CD4-positive, alpha-beta T cell treated with Interleukin-17A for 1 hour (primary cell): ENCODE measurements around the gene HSH2D.
"Not testable (repeated sequence)": the region's sequence is repeated elsewhere in the genome, so short reads cannot be mapped to it uniquely, and the experiment has no call there.

Experiments used
- DNase-seq: peaks from one replicate; pipeline ENCODE4 v3.0.0-alpha.2; 2020

HSH2D gene

DNA sequence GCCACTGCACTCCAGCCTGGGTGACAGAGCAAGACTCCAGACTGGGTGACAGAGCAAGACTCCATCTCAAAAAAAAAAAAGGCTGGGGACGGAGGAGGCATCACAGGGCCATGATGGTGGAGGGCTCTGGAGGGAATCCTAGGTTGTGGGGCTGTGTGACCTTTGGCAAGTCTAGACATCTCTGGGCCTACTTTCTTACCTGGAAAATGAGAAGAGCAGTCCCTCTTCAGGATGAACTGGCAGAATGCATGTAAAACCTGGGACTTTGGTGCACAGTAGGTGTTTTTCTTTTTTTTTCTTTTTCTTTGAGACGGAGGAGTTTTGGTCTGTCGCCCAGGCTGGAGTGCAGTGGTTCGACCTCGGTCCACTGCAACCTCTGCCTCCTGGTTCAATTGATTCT, 16.2 kb downstream of the HSH2D start:
- DNase-seq: no peak

DNA sequence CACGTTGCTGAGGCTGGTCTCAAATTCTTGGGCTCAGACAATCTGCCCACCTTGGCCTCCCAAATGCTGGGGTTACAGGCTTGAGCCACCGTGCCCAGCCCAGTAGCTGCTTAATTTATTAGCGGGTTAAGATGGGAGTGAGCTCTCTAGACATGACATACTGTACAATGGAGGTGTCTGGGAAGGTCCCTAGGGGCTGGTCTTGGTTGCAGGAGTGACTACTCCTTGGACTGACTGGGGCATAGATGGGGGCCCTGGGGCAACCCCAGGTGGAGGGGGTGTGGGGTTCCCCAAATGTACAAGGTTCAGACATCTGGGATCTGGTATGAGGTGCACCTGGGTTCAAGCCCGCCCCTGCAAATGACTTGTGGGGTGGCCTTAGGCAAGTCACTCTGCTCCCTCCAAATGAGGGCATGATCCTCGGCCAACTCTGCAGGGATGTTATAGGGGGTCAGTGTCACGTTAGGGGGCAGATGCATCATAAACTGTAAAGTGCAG, 17.0 kb downstream of the HSH2D start:
- no peak for DNase-seq

DNA sequence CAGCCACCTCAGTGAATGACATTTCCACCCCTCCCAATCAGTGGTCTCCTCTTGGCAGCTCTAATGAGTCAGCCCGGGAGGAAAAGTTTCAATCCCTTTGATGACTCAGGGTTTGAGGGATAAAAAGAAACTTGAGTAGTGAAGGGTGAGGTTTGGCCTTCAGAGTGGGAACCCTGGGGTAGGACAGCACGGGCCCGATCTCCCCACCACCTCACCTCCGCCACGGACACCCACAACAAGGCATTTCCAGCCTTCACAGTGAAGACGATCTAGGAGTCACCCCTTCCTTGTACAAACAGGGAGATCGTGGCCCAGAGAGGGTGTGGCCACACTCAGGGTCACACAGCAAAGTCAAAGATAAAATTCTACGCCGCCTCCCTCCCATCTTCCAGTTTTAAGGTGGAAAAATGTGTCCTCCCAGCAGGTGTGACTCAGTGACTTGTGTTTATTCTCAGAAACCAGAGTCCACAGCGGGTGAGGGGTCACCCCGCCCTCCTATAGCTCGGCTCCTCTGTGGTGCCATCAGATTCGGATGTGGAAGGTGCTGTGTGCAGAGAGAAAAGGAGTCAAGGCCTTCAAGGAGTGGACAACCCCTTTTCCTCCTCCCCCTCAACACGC, 17.6 kb downstream of the HSH2D start:
- no peak for DNase-seq

DNA sequence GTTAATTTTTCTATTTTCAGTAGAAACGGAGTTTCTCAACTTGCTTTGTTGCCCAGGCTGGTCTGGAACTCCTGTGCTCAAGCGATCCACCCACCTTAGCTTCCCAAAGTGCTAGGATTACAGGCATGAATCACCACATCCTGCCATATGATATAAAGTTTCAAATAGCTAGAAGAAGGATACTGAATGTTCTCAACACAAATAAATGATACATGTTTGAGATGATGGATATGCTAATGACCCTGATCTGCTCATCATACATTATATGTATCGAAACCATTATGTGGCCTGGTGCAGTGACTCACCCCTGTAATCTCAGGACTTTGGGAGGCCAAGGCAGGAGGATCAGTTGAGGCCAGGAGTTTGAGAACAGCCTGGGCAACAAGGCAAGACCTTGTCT, 18.4 kb downstream of the HSH2D start:
- no peak for DNase-seq

DNA sequence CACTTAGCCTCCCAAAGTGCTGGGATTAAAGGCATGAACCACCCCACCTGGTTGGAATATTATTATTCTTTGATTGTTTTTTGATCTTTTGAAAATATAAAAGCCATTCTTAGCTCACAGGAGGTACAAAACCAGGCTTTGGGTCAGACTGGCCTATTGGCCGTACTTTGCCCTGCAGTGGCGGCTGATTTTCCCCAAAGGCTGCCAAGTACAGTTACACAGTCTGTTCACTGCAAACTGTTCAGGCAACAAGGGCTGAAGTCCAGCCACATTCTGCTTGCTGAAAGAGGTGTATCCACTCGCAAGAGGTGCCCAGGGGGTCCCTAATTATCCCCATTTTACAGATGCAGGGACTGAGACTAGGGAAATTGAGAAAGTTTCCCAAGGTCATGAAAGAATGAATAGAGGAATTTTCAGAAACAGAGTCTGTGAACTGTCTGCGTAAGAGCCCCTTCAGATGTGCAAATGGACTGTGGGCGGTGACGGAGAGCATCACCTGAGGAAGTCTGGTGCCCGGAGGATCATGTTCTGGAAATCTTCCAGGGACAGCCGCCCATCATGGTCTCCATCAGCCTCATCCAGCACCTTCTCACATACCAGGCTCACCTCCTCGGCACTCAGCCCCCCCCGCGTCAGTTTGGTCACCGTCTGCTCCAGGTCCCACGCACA, 20.9 kb downstream of the HSH2D start:
- no peak for DNase-seq

GRCh38 chr19:16166417-16166816, 22.9 kb downstream of the HSH2D start:
- DNase-seq: no peak

- no peak for DNase-seq
These were observed 23.6 kb downstream of the HSH2D start for GRCh38 chr19:16167055-16167454.

- DNase-seq: peak; percentile 33
These were observed 25.1 kb downstream of the HSH2D start for GRCh38 chr19:16168465-16169081.

GRCh38 chr19:16170134-16170533, 26.6 kb downstream of the HSH2D start:
- no peak for DNase-seq

GRCh38 chr19:16175954-16176353, 32.5 kb downstream of the HSH2D start:
- no peak for DNase-seq

DNA sequence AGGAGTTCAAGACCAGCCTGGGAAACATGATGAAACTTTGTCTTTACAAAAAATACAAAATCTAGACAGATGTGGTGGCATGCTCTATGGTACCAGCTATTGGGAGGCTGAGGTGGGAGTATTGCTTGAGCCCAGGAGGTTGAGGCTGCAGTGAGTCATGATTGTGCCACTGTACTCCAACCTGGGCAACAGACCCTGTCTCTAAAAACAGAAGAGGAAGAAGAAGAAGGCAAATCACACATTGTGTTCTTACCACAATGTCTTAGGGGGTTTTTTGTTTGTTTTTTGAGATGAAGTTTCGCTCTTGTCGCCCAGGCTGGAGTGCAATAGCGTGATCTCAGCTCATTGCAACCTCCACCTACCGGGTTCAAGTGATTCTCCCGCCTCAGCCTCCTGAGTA, 35.4 kb downstream of the HSH2D start:
- DNase-seq: not testable (repeated sequence)

GRCh38 chr19:16180611-16181010, 37.1 kb downstream of the HSH2D start:
- no peak for DNase-seq

GRCh38 chr19:16184665-16185122, 41.2 kb downstream of the HSH2D start:
- no peak for DNase-seq

- DNase-seq: peak; percentile 100
These were observed 41.8 kb downstream of the HSH2D start, which contains the start of gene FAM32A for GRCh38 chr19:16185123-16185767. Gene FAM32A (plus strand): TSS chr19:16185410. CDS start chr19:16185443, 33 bp downstream.

DNA sequence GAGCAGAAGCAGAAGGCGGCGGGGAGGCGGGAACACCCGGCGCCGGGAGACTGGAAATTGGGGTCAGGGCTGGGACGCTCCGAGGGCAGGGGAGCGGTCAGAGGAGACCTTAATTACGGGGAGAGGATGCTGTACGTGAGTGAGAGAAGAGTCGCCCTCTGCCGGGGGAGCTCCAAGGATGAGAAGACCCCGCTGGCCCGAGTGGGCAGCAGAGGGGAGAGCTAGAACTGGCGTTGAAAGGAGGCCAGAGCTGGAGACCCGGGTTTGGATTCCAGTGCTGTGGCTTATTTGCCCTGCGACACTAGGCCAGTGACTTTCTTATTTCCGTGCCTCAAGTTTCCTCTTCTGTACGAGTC, 42.3 kb downstream of the HSH2D start:
- peak; percentile 43 for DNase-seq

- DNase-seq: no peak
These were observed 45.0 kb downstream of the HSH2D start for GRCh38 chr19:16188521-16188920.

- no peak for DNase-seq
These were observed 46.7 kb downstream of the HSH2D start for GRCh38 chr19:16190198-16190597.

GRCh38 chr19:16190736-16191135, 47.3 kb downstream of the HSH2D start:
- no peak for DNase-seq

- DNase-seq: no peak
These were observed 47.9 kb downstream of the HSH2D start for GRCh38 chr19:16191216-16191908.

DNA sequence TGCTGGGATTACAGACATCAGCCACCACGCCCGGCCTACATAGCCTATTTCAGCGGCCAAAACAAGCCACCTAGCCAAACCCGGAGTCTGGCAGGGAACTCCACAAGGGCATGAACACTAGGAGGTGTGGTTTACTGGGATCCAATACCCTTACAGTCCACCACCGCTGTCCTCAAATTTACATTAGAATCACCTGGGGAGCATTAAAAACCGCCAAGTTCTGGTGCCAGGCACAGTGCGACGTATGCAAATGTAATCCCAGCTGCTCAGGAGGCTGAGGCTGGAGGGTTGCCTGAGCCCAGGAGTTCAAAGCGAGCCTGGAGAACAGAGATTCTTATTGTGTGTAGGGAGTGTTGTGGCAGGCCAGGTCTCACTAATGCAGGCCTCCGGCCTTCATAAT, 50.0 kb downstream of the HSH2D start:
- DNase-seq: no peak

DNA sequence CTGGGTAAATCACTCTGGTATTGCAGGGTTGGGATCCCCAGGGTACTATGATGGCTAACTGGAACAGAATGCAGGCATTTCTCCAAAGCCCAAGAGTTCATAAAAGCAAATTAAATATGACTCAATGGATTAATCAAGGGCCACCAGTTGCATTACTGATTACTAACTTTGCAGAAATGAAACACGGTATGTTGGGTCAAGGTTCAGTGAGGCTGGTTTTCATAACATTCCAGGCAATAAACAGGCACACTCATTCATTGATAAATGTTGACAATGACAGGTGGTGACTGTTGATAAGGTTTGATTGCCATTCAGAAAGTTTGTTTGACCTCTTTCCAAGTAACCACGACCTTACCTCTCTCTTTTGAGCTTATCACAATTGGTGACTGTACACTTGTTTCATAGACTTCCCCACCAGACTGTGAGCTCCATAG, 53.7 kb downstream of the HSH2D start:
- no peak for DNase-seq

- DNase-seq: peak; percentile 98
These were observed 54.3 kb downstream of the HSH2D start, which contains the start of gene AP1M1 for GRCh38 chr19:16197622-16198369. Gene AP1M1 (plus strand): TSS chr19:16197911. CDS start chr19:16198027, 116 bp downstream.
